Fibroblast of lung (primary cell): ENCODE measurements around the gene TGFBR3. TPM values are rescaled to one million over a fixed set of nuclear protein-coding genes. Genes with fewer than 3 reads are reported as not detected.

Experiments
- DNase-seq, 2 donors: peaks; one replicate each; pipeline versions ENCODE4 v3.0.0 to v3.0.0-alpha.2; 2010; ENCODE audit warnings: low read depth in 2 of 2
- H2AFZ ChIP-seq: 2 replicates; pipeline ENCODE4 v1.5.1; 2012; ENCODE audit warnings: low read length, control low read depth, inconsistent platforms
- H3K27ac ChIP-seq: 2 replicates; pipeline ENCODE4 v1.5.1; 2011; ENCODE audit warnings: low read length, control low read depth; ENCODE audit not compliant: insufficient read depth
- H3K27me3 ChIP-seq: 2 replicates; pipeline ENCODE4 v1.5.1; 2011; ENCODE audit warnings: mild to moderate bottlenecking, low read length; ENCODE audit not compliant: control insufficient read depth, insufficient read depth
- H3K36me3 ChIP-seq: 2 replicates; pipeline ENCODE4 v1.5.1; 2011; ENCODE audit warnings: low read length; ENCODE audit not compliant: control insufficient read depth, insufficient read depth
- H3K4me1 ChIP-seq: 2 replicates; pipeline ENCODE4 v1.5.1; 2011; ENCODE audit warnings: low read length; ENCODE audit not compliant: control insufficient read depth, insufficient read depth; ENCODE audit errors: extremely low read depth
- H3K4me2 ChIP-seq: 2 replicates; pipeline ENCODE4 v1.5.1; 2011; ENCODE audit warnings: low read length, control low read depth; ENCODE audit not compliant: insufficient read depth; ENCODE audit errors: extremely low read depth
- H3K4me3 ChIP-seq, 4 experiments: fragments of 200-600 bp in 1 of 4; sonication (generic) in 1 of 4; replicated peaks in 1 of 4; 2 replicates each; pipeline ENCODE4 v1.5.1; 2011 to 2016; ENCODE audit warnings: low read length in 4 of 4, low read depth in 3 of 4, mild to moderate bottlenecking in 3 of 4, control low read depth in 2 of 4, inconsistent platforms in 1 of 4, mixed read lengths in 1 of 4; ENCODE audit not compliant: insufficient read depth in 1 of 4; ENCODE audit errors: control extremely low read depth in 1 of 4
- H3K79me2 ChIP-seq: 2 replicates; pipeline ENCODE4 v1.5.1; 2012; ENCODE audit warnings: mild to moderate bottlenecking, low read length, inconsistent platforms; ENCODE audit not compliant: control insufficient read depth, insufficient read depth
- H3K9ac ChIP-seq: 2 replicates; pipeline ENCODE4 v1.5.1; 2011; ENCODE audit warnings: mild to moderate bottlenecking, low read length, control low read depth; ENCODE audit not compliant: insufficient read depth
- H3K9me3 ChIP-seq: 2 replicates; pipeline ENCODE4 v1.5.1; 2012; ENCODE audit warnings: low read depth, low read length; ENCODE audit not compliant: control insufficient read depth, insufficient read depth
- H4K20me1 ChIP-seq: 2 replicates; pipeline ENCODE4 v1.5.1; 2011; ENCODE audit warnings: low read length; ENCODE audit not compliant: control insufficient read depth, insufficient read depth; ENCODE audit errors: extremely low read depth
- CTCF ChIP-seq, 2 donors: IDR thresholded peaks in 1 of 2; conservative IDR thresholded peaks in 1 of 2; 1 replicate in 1 of 2; 2 replicates in 1 of 2; pipeline ENCODE4 v1.5.1; 2011 to 2012; ENCODE audit warnings: low read length in 2 of 2, control low read depth in 1 of 2, inconsistent platforms in 1 of 2, low read depth in 1 of 2, mild to moderate bottlenecking in 1 of 2
- EZH2 ChIP-seq: IDR thresholded peaks from 2 replicates; pipeline ENCODE4 v1.5.1; 2012; ENCODE audit warnings: low read length, control low read depth, mild to moderate bottlenecking; ENCODE audit errors: missing control alignments
- polyA minus RNA-seq: library from RNA; depleted of rRNA, polyadenylated mRNA; stranded (reverse); fragments of >200 nt; gene quantifications from 2 replicates; pipeline ENCODE4 v1.2.3, GENCODE V29; 2011; ENCODE audit warnings: low replicate concordance
- polyA plus RNA-seq, 2 donors: library from polyadenylated mRNA; depleted of rRNA in 1 of 2; stranded (reverse) in 1 of 2; unstranded in 1 of 2; fragments of >200 nt; gene quantifications; 2 replicates each; pipeline ENCODE4 v1.2.1, GENCODE V29; 2011 to 2012; ENCODE audit warnings: missing spikeins in 1 of 2
- total RNA-seq: library from RNA; depleted of rRNA; stranded (reverse); fragments of >200 nt; gene quantifications from 2 replicates; pipeline ENCODE4 v1.2.1, GENCODE V29; 2014

TGFBR3 gene
- total RNA-seq = 31.6 and 98.1 TPM in 2 replicates
- 56.8 and 68.3 TPM in 2 replicates for polyA plus RNA-seq
- 22.3 and 32.9 TPM in 2 replicates for polyA plus RNA-seq (2012)
- 115 and 133 TPM in 2 replicates for polyA minus RNA-seq

- peak; percentile 90 to 96 for DNase-seq
- Histone ChIP-seq H3K79me2 (peaks cover 41% of the 10 kb centered on the region), H3K4me2 (peak within 1 kb of the TSS; percentile 93), H4K20me1 (no peaks in the 10 kb centered on the region), H3K4me1 (peaks cover 9% of the 10 kb centered on the region), H3K4me3 (peak within 1 kb of the TSS; percentile 82 to 99 (median 90)), H3K27me3 (no peaks in the 10 kb centered on the region), H3K9ac (peak within 1 kb of the TSS; percentile 87), H3K36me3 (no peaks in the 10 kb centered on the region), H2AFZ (peak within 1 kb of the TSS; percentile 49), H3K27ac (peak within 1 kb of the TSS; percentile 88), H3K9me3 (no peaks in the 10 kb centered on the region)
- TF ChIP-seq EZH2 (no peak), CTCF (conservative IDR thresholded peaks at IDR 0.05 in 1 of 2, IDR thresholded peaks at IDR 0.05 in 1 of 2; ENCODE audit: low read depth in 1 of 2, low read length in 2 of 2) (peak; percentile 47 to 49)
Observed at GRCh38 chr1:91885716-91886506, at the start of gene TGFBR3. Gene TGFBR3 (minus strand): TSS chr1:91886151. CDS start chr1:91861531, 24,620 bp downstream.

GRCh38 chr1:91929250-91929649, 43.3 kb upstream of the TGFBR3 start:
- no peaks in the 10 kb centered on the region for H3K79me2 ChIP-seq
- no peaks in the 10 kb centered on the region for H4K20me1 ChIP-seq
- H3K36me3 ChIP-seq = no peaks in the 10 kb centered on the region
- TF ChIP-seq EZH2 = no peak
- TF ChIP-seq CTCF (conservative IDR thresholded peaks at IDR 0.05 in 1 of 2, IDR thresholded peaks at IDR 0.05 in 1 of 2; ENCODE audit: low read depth in 1 of 2, low read length in 2 of 2) = no peak
- peaks cover 6% of the 10 kb centered on the region for H3K4me1 ChIP-seq
- peak; percentile 5 to 28 for DNase-seq
- no peaks in the 10 kb centered on the region for H3K9me3 ChIP-seq
- no peaks in the 10 kb centered on the region for H3K27me3 ChIP-seq
- no peak overlapping the region for H2AFZ ChIP-seq
- no peak overlapping the region for H3K27ac ChIP-seq
- no peak overlapping the region for H3K9ac ChIP-seq
- no peak overlapping the region for H3K4me3 ChIP-seq
- H3K4me2 ChIP-seq = no peak overlapping the region

GRCh38 chr1:91928026-91928425, 42.1 kb upstream of the TGFBR3 start:
- H3K4me3 ChIP-seq = no peak overlapping the region
- no peak overlapping the region for H2AFZ ChIP-seq
- H3K9me3 ChIP-seq = no peaks in the 10 kb centered on the region
- no peaks in the 10 kb centered on the region for H3K27me3 ChIP-seq
- H3K4me2 ChIP-seq = no peak overlapping the region
- TF ChIP-seq EZH2 = no peak
- TF ChIP-seq CTCF (conservative IDR thresholded peaks at IDR 0.05 in 1 of 2, IDR thresholded peaks at IDR 0.05 in 1 of 2; ENCODE audit: low read depth in 1 of 2, low read length in 2 of 2) = no peak
- no peaks in the 10 kb centered on the region for H3K79me2 ChIP-seq
- H3K27ac ChIP-seq = no peak overlapping the region
- no peak overlapping the region for H3K9ac ChIP-seq
- no peaks in the 10 kb centered on the region for H3K36me3 ChIP-seq
- DNase-seq = no peak
- H3K4me1 ChIP-seq = peaks cover 6% of the 10 kb centered on the region
- H4K20me1 ChIP-seq = no peaks in the 10 kb centered on the region
